GM12872 (cell line): ENCODE data around the gene SLIT3.

Source experiments
- CTCF ChIP-seq: IDR thresholded peaks from 3 replicates; pipeline ENCODE4 v1.5.1; 2011; ENCODE audit warnings: low read depth, mild to moderate bottlenecking, low read length, moderate library complexity; ENCODE audit not compliant: insufficient read depth

Gene SLIT3

GRCh38 chr5:168885324-168886120 is 415.4 kb downstream of the SLIT3 start:
- TF ChIP-seq CTCF, result no peak

DNA sequence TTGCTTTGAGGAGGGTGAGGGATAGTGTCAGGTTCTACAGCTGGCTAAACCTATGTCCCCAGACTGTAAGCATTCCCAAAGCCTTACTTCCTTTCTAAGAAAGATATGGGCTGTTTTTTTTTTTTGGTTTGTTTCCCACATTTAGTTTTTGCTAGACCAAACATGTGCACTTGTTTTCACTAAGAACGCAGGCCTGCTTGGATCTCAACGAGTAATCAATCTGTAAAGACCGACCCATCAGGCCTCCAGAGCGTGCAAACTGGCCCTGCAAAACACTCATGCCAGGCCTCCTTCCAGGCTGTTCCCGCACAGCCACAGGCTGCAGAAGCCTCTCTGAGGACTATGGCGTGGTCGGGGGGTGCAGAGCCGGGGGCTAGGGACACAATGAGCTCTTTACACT is 416.9 kb downstream of the SLIT3 start:
- no peak for TF ChIP-seq CTCF

GRCh38 chr5:168883281-168883741 is 417.6 kb downstream of the SLIT3 start:
- TF ChIP-seq CTCF, result no peak

DNA sequence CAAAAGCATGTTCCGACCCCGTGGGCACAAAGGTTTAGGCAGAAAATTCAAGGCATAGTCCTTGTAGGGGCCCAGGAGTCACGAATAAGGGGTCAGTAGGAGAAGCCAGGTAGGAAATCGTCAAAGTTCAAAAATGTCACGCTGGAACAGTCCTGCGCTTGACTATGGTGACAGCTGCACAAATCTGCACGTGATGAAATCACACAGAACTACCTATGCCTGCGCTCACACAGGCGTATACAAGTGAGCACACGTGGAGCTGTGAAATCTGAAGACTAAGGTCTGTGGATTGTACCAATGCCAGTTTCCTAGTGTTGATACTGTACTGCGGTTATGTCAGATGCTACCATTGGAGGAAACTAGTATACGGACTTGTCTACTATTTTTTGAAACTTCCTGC is 418.7 kb downstream of the SLIT3 start:
- TF ChIP-seq CTCF, result no peak

DNA sequence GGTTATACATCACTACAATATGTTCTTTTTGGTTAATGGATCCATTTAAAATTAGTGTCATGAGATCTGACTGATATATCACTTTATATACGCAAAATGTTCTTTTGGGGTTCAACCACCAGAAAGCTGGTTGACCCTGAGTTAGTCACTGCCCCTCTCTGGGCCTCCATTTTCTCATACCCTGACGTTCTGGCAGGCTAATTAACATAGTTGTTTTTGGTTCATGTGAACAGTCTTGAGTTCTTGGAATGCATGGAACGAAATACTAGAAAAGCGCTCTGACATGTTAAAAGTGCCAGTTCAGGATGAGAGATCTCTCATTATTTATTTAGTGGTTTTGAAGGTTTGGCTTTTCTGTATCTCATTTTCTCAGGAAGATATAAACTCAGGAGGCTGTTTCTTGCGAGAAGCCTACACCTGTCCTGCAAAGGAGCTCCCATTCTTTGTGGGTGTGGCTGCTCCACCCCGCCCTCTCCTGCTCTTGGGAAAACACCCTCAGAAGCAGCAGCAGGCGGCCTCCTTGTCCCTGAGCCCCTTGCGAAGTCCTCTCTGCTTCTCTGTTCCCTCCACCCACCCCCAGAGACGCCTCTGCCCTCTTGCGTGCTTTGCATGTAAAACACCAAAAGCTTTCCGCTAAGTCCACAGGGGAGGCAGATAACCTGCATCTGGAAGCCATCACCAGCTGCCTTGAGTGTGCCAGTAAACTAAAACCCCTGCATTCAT is 419.4 kb downstream of the SLIT3 start:
- TF ChIP-seq CTCF, result 0 out of 3 replicates have a peak, but pooled peaks have one; percentile 11

DNA sequence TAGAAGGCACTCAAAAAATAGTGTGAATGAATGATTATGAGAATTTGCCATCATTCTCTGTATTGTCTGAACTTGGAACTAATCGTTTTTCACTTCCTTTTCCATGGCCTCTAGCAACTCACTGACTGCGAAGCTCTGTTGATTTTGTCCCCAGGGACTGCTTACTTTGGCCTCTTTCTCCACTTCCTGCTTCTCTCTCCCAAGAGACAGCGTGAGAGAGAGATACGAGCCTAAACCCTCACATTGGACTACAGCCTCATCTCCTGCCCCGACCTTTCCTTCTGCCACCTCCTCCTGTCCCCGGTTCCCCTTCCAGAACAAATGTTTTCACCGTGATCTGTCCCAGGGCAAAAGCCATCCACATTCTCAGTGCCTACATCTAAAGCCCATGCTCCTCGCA is 421.0 kb downstream of the SLIT3 start:
- no peak for TF ChIP-seq CTCF

- no peak for TF ChIP-seq CTCF
Observed at GRCh38 chr5:168879331-168879730, 421.6 kb downstream of the SLIT3 start.
